Body of pancreas (tissue), 4 donors: ENCODE measurements around the gene PXYLP1. TPM values are rescaled to one million over a fixed set of nuclear protein-coding genes. Genes with fewer than 3 reads are reported as not detected.
A peak's percentile ranks its signal among the peaks of the same experiment; 100 is the strongest.

Experiments
- ATAC-seq: fragments of 150-250 bp; one replicate; pipeline ENCODE4 v1.9.1; 2016
- DNase-seq, 4 donors: peaks; one replicate each; pipeline ENCODE4 v3.0.0-alpha.2; 2019
- H3K27ac ChIP-seq, 4 donors: fragments of 200-600 bp; sonication (generic); 1 replicate in 3 of 4; 2 replicates in 1 of 4; pipeline versions ENCODE4 v1.5.1 to v1.6.1; 2016 to 2019; ENCODE audit warnings: mild to moderate bottlenecking in 1 of 4, mixed read lengths in 1 of 4, moderate library complexity in 1 of 4
- H3K27me3 ChIP-seq, 2 donors: fragments of 200-600 bp; sonication (generic); one replicate each; pipeline ENCODE4 v1.6.0; 2016; ENCODE audit warnings: mild to moderate bottlenecking in 1 of 2
- H3K36me3 ChIP-seq, 2 donors: fragments of 200-600 bp; sonication (generic); replicated peaks in 1 of 2; 2 replicates each; pipeline ENCODE4 v1.5.1; 2016; ENCODE audit warnings: low read depth in 2 of 2; ENCODE audit not compliant: insufficient read depth in 1 of 2
- H3K4me1 ChIP-seq: fragments of 200-600 bp; sonication (generic); one replicate; pipeline ENCODE4 v1.6.0; 2016
- H3K4me3 ChIP-seq, 2 donors: fragments of 200-600 bp; sonication (generic); 1 replicate in 1 of 2; 2 replicates in 1 of 2; pipeline ENCODE4 v1.5.1; 2016 to 2019
- H3K9me3 ChIP-seq, 3 donors: fragments of 200-600 bp; sonication (generic); 1 replicate in 2 of 3; 2 replicates in 1 of 3; pipeline ENCODE4 v1.5.1; 2016
- CTCF ChIP-seq, 7 experiments: fragments of 450-650 bp in 4 of 7; fragments of 200-600 bp in 3 of 7; sonication (generic) in 3 of 7; IDR thresholded peaks; one replicate each; pipeline ENCODE4 v1.5.1; 2016 to 2019; ENCODE audit warnings: antibody characterized with exemption in 7 of 7
- POLR2A ChIP-seq, 3 donors: fragments of 450-650 bp; IDR thresholded peaks; one replicate each; pipeline ENCODE4 v1.6.1; 2016; ENCODE audit warnings: antibody characterized with exemption in 3 of 3, mild to moderate bottlenecking in 2 of 3
- WGBS, 2 donors: methylation state at CpG; one replicate each; pipeline ENCODE4 v1.1.5; 2017; 5-methylcytosine and 5-hydroxymethylcytosine counted together
- intact Hi-C: fragments of 100-400 bp; cut with DNase I; formaldehyde crosslinking; loops from one replicate; pipeline ENCODE4 v1.15.1; 2023
- total RNA-seq, 2 donors: library from RNA; depleted of rRNA; stranded (reverse); fragments of >200 nt; gene quantifications; one replicate each; pipeline ENCODE4 v1.1.0, GENCODE V29; 2016

PXYLP1 gene
- total RNA-seq, 2 donors from 2014 or later = 9.9 to 10.5 TPM

GRCh38 chr3:141307351-141308059 is 75.9 kb downstream of the PXYLP1 start:
- Histone ChIP-seq H3K4me3 (no peak overlapping the region), H3K9me3 (no peaks in the 10 kb centered on the region), H3K27me3 (no peaks in the 10 kb centered on the region), H3K27ac (no peak overlapping the region), H3K4me1 (peaks cover 23% of the 10 kb centered on the region), H3K36me3 (no peaks in the 10 kb centered on the region)
- DNase-seq (no peak), ATAC-seq (no peak)
- WGBS, 2 donors = 76 to 85% methylated on average over 16 of the region's 16 CpGs
- intact Hi-C loops = no loop called here
- no peak for TF ChIP-seq CTCF (IDR thresholded peaks at IDR 0.05)
- TF ChIP-seq POLR2A (IDR thresholded peaks at IDR 0.05) = no peak

GRCh38 chr3:141308588-141309218 is 77.1 kb downstream of the PXYLP1 start:
- intact Hi-C loops = no loop called here
- peak; percentile 76 to 84 (median 82) for DNase-seq
- peak; percentile 34 for ATAC-seq

GRCh38 chr3:141311170-141311495 is 79.5 kb downstream of the PXYLP1 start:
- Histone ChIP-seq H3K27ac (peak overlapping the region; percentile 41 to 83 (median 76)), H3K4me1 (peaks cover 22% of the 10 kb centered on the region), H3K36me3 (no peaks in the 10 kb centered on the region), H3K4me3 (peak overlapping the region; percentile 32 to 79), H3K27me3 (no peaks in the 10 kb centered on the region), H3K9me3 (no peaks in the 10 kb centered on the region)
- ATAC-seq = no peak
- no peak for TF ChIP-seq CTCF (IDR thresholded peaks at IDR 0.05)
- TF ChIP-seq POLR2A (IDR thresholded peaks at IDR 0.05) = no peak
- no peak for DNase-seq
- intact Hi-C loops = loop anchor here (10.0 kb wide), 1 partner anchor 144 kb away; no protein-coding TSS in a partner anchor
- 8 to 23% methylated on average over 8 to 13 of the region's 13 CpGs for WGBS, 2 donors

More at GRCh38 chr3:141308588-141309218, 77.1 kb downstream of the PXYLP1 start:
- TF ChIP-seq POLR2A (IDR thresholded peaks at IDR 0.05) = no peak
- peak; percentile 38 to 92 (median 75) for TF ChIP-seq CTCF (IDR thresholded peaks at IDR 0.05)
- H3K4me1 ChIP-seq = peaks cover 23% of the 10 kb centered on the region
- 43 to 44% methylated on average over 13 of the region's 13 CpGs for WGBS, 2 donors
- H3K9me3 ChIP-seq = no peaks in the 10 kb centered on the region
- H3K27ac ChIP-seq = peak overlapping the region in 1 of 4 donors; percentile 42
- H3K4me3 ChIP-seq = no peak overlapping the region
- H3K36me3 ChIP-seq = no peaks in the 10 kb centered on the region
- no peaks in the 10 kb centered on the region for H3K27me3 ChIP-seq

GRCh38 chr3:141311496-141312353 is 80.1 kb downstream of the PXYLP1 start:
- H3K4me1 ChIP-seq = peaks cover 22% of the 10 kb centered on the region
- intact Hi-C loops = loop anchor here (10.0 kb wide), 1 partner anchor 143 kb away; no protein-coding TSS in a partner anchor
- no peaks in the 10 kb centered on the region for H3K9me3 ChIP-seq
- peak; percentile 50 to 96 (median 87) for TF ChIP-seq CTCF (IDR thresholded peaks at IDR 0.05)
- peak; percentile 25 to 80 (median 75) for TF ChIP-seq POLR2A (IDR thresholded peaks at IDR 0.05)
- no peaks in the 10 kb centered on the region for H3K27me3 ChIP-seq
- peak overlapping the region; percentile 32 to 79 for H3K4me3 ChIP-seq
- peak; percentile 99 for ATAC-seq
- peak; percentile 99 for DNase-seq
- peak overlapping the region; percentile 41 to 83 (median 76) for H3K27ac ChIP-seq
- no peaks in the 10 kb centered on the region for H3K36me3 ChIP-seq
- WGBS, 2 donors = 3 to 8% methylated on average over 30 to 43 of the region's 43 CpGs
